ENCODE measurements around the gene CALN1. TPM values are rescaled to one million over a fixed set of nuclear protein-coding genes. Genes with fewer than 3 reads are reported as not detected.

CALN1 gene
- total RNA-seq, 1 experiment from 2014 or later: not detected

DNA sequence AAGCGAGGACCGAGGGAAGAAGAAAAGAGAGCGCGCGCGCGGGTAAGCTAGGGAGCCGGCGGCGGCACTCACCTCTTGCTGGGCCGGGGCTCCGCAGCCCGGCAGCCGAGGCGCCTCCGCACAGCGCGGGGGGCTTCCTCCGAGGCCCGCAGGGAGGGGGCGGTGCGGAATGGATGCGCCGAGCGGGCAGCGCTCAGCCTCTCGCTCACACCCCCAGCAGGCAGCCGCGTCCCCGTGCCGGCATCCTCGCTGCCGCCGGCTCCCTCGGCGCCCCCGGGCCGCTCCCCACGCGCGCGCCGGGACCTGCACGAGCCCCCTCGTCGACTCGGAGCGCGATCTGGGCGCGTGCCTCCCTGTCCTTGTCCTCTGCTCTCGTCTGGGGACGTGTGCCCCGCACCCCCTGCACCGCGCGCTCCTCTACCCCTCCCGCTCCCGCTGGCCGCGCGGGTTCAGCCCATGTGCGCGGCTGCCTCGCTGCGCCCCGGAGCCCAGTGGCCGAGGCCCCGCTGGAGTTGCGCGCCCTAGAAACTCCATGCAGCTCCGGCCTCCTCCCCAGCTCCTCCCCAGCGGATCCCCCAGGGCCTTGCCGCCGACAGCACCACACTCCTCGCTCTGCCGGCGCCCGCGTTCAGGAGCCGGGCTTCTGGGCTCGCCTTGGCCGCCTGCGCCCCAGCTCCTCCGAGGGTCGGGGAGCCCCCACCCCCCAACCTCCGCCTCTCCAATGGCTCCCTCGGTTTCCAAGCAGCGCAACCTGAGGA lies 75.3 kb downstream of the CALN1 start:
- no peaks in the 10 kb centered on the region for H3K4me1 ChIP-seq
- H3K9me3 ChIP-seq: no peaks in the 10 kb centered on the region
- Mint-ChIP-seq H3K36me3 (ENCODE audit: insufficient read depth, unreplicated experiment) (no peaks in the 10 kb centered on the region), H3K27ac (ENCODE audit: unreplicated experiment) (no peak overlapping the region), H3K4me1 (ENCODE audit: low read depth, unreplicated experiment) (no peaks in the 10 kb centered on the region), H3K27me3 (ENCODE audit: insufficient read depth, unreplicated experiment) (no peaks in the 10 kb centered on the region), H3K4me3 (ENCODE audit: unreplicated experiment) (no peak overlapping the region), H3K9me3 (ENCODE audit: unreplicated experiment) (peaks cover 10% of the 10 kb centered on the region)
- DNase-seq: no peak
- POLR2A ChIA-PET: no interaction called here
- TF ChIP-seq, protein P1, sequence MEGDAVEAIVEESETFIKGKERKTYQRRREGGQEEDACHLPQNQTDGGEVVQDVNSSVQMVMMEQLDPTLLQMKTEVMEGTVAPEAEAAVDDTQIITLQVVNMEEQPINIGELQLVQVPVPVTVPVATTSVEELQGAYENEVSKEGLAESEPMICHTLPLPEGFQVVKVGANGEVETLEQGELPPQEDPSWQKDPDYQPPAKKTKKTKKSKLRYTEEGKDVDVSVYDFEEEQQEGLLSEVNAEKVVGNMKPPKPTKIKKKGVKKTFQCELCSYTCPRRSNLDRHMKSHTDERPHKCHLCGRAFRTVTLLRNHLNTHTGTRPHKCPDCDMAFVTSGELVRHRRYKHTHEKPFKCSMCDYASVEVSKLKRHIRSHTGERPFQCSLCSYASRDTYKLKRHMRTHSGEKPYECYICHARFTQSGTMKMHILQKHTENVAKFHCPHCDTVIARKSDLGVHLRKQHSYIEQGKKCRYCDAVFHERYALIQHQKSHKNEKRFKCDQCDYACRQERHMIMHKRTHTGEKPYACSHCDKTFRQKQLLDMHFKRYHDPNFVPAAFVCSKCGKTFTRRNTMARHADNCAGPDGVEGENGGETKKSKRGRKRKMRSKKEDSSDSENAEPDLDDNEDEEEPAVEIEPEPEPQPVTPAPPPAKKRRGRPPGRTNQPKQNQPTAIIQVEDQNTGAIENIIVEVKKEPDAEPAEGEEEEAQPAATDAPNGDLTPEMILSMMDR (IDR thresholded peaks at IDR 0.05; ENCODE audit: insufficient read depth in 1 of 2, low read depth in 1 of 2, low read length in 1 of 2, severe bottlenecking in 1 of 2, unreplicated experiment in 1 of 2): no peak
- BruUV-seq (replicated peaks): no TSS peak
- H3K4me3 ChIP-seq (ENCODE audit: low read depth, low read length): no peak overlapping the region
- CTCF ChIA-PET: no interaction called here
- no peaks in the 10 kb centered on the region for H3K27me3 ChIP-seq (replicated peaks; ENCODE audit: control insufficient read depth, insufficient read depth, low read length)
- intact Hi-C loops (cut with micrococcal nuclease; ENCODE audit: unreplicated experiment): no loop called here
- no peaks in the 10 kb centered on the region for H3K36me3 ChIP-seq (ENCODE audit: control insufficient read depth, insufficient read depth, low read length)

DNA sequence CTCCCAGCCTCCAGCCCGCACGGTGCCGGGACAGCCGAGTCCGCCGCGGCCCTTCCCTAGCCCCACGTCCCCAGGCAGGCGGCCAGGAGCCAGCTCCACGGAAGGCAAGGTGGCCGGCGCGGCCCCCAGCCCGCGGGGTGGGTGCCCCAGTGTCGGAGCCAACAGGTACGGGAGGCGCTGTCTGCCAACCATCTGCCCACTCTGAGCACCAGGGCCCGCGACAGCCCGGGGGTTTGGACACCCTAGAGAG lies 75.8 kb downstream of the CALN1 start:
- no peaks in the 10 kb centered on the region for H3K27me3 Mint-ChIP-seq (ENCODE audit: insufficient read depth, unreplicated experiment)
- Histone ChIP-seq H3K4me1 (no peaks in the 10 kb centered on the region), H3K27me3 (replicated peaks; ENCODE audit: control insufficient read depth, insufficient read depth, low read length) (no peaks in the 10 kb centered on the region), H3K36me3 (ENCODE audit: control insufficient read depth, insufficient read depth, low read length) (no peaks in the 10 kb centered on the region), H3K9me3 (no peaks in the 10 kb centered on the region), H3K4me3 (ENCODE audit: low read depth, low read length) (no peak overlapping the region)
- CTCF ChIA-PET: no interaction called here
- peaks cover 10% of the 10 kb centered on the region for H3K9me3 Mint-ChIP-seq (ENCODE audit: unreplicated experiment)
- POLR2A ChIA-PET: no interaction called here
- no peaks in the 10 kb centered on the region for H3K36me3 Mint-ChIP-seq (ENCODE audit: insufficient read depth, unreplicated experiment)
- no peaks in the 10 kb centered on the region for H3K4me1 Mint-ChIP-seq (ENCODE audit: low read depth, unreplicated experiment)
- H3K27ac Mint-ChIP-seq (ENCODE audit: unreplicated experiment): no peak overlapping the region
- BruUV-seq (replicated peaks): no TSS peak
- intact Hi-C loops (cut with micrococcal nuclease; ENCODE audit: unreplicated experiment): no loop called here
- DNase-seq: no peak
- TF ChIP-seq, protein P1 (IDR thresholded peaks at IDR 0.05; ENCODE audit: insufficient read depth in 1 of 2, low read depth in 1 of 2, low read length in 1 of 2, severe bottlenecking in 1 of 2, unreplicated experiment in 1 of 2): no peak
- no peak overlapping the region for H3K4me3 Mint-ChIP-seq (ENCODE audit: unreplicated experiment)

DNA sequence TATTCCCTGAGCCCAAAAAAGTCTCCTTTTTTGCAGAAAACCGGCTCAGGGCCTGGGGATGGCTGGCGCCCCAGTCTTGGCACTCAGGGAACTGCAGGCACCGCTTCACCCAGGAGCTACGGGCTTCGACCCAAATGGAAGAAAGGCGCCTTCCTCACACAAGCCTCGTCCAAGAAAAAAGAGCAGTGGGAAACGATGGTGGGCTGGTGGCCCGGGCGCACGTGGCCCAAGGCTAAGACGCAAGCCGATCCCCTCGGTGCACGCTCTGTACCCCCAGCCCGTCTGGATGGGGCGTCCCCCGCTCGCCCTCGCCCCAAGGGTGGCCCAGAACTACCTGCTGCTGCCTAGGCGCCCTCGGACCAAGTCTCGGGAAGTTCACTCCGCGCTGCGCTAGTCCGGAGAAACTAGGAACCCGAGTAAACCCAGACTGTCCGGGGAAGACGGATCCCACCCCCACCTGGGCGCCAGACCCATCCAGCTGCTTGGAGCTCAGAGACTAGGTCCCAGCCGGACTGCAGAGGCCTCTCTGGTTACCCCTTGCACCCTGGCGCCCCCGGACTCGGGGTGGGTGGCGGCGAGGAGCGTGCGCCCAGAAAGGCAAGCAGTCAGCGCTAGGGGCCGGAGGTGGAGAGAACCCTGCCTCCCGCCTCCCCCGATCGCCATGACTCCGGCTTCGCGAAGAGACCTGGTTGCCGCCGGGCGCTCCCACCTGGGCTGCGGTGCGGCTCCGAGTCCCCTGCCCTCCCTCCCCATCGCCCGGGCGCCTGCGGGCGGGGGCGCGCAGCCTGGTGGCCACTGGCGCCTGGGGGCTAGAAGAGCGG lies 76.4 kb downstream of the CALN1 start:
- TF ChIP-seq, protein P1 (IDR thresholded peaks at IDR 0.05; ENCODE audit: insufficient read depth in 1 of 2, low read depth in 1 of 2, low read length in 1 of 2, severe bottlenecking in 1 of 2, unreplicated experiment in 1 of 2): no peak
- Histone ChIP-seq H3K27me3 (replicated peaks; ENCODE audit: control insufficient read depth, insufficient read depth, low read length) (no peaks in the 10 kb centered on the region), H3K4me1 (no peaks in the 10 kb centered on the region), H3K36me3 (ENCODE audit: control insufficient read depth, insufficient read depth, low read length) (no peaks in the 10 kb centered on the region), H3K4me3 (ENCODE audit: low read depth, low read length) (no peak overlapping the region), H3K9me3 (no peaks in the 10 kb centered on the region)
- CTCF ChIA-PET: no interaction called here
- intact Hi-C loops (cut with micrococcal nuclease; ENCODE audit: unreplicated experiment): no loop called here
- Mint-ChIP-seq H3K36me3 (ENCODE audit: insufficient read depth, unreplicated experiment) (no peaks in the 10 kb centered on the region), H3K9me3 (ENCODE audit: unreplicated experiment) (peaks cover 10% of the 10 kb centered on the region), H3K27ac (ENCODE audit: unreplicated experiment) (no peak overlapping the region), H3K4me3 (ENCODE audit: unreplicated experiment) (no peak overlapping the region), H3K4me1 (ENCODE audit: low read depth, unreplicated experiment) (no peaks in the 10 kb centered on the region), H3K27me3 (ENCODE audit: insufficient read depth, unreplicated experiment) (no peaks in the 10 kb centered on the region)
- BruUV-seq (replicated peaks): no TSS peak
- no peak for DNase-seq
- POLR2A ChIA-PET: no interaction called here

Measured in Caco-2 (cell line).